GM19351 (cell line): ENCODE measurements around the gene PDZD2.

ENCODE experiments used
- ATAC-seq: cut with Tn5 transposase; IDR thresholded peaks from one replicate; pipeline ENCODE4 v1.9.1; 2021; ENCODE audit warnings: mild to moderate bottlenecking, moderate library complexity; ENCODE audit not compliant: unreplicated experiment

Gene PDZD2

DNA sequence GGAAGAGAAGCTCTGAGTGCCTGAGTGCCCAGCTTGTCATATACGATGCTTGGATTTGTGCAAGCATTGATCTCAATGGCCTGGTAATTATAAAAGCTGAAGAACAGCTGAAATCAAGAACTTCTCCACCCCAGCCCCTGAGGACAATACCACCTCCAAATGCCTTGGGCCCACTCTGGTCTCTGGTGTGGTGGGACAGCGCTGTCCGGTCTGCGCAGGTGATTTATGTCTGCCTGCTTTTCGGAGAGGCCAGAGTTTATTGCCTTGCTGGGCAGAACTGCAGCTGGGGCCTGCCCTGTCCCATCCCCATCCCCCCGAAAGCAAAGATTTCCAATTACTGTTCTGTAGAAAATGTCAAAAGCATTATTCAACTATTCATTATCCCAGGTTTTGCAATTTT, 1.1 kb upstream of the PDZD2 start:
- no peak for ATAC-seq

DNA sequence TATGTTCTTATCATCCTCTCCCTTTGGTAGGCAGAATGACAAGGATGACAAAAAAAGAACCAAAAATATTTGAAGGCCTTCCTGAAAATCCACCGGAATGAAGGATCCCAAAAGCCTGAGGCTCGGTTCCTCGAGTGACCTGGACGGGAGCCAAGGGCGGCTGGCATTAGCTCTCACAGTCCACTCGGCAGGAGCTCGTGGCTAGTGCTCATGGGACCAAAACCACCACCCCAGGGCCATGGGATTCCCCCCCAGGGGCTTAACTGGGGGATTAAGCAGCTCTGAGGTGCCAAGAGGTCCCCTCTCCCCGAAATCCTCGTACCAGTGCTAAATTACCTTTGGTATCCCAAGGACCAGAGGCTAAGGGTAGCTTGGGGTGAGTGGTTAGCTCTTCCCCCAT, 586 bp upstream of the PDZD2 start:
- ATAC-seq, result peak; percentile 4

GRCh38 chr5:31639481-31640411, 815 bp downstream of the PDZD2 start:
- no peak for ATAC-seq

DNA sequence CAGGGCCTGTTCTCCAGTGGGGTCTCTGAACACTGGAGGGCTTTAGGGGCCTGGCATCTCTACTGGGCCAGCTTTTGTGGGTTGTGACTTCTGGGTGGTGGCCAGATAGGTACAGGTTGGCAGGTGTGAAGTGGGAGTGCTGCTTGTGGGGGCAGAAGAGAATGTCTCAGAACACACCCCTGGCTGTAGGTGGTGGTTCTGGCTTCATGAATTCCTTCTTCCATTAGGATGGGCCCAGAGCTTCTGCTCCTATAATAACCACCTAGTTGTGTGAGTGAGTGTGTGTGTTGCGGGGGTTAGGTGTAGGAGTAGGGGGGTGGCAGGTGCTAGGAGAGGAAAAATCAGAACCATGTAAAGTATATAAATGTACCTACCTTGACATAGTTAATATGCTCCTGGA, 1.6 kb downstream of the PDZD2 start:
- no peak for ATAC-seq

- ATAC-seq, result no peak
These were observed 2.1 kb downstream of the PDZD2 start for GRCh38 chr5:31641059-31641458.

DNA sequence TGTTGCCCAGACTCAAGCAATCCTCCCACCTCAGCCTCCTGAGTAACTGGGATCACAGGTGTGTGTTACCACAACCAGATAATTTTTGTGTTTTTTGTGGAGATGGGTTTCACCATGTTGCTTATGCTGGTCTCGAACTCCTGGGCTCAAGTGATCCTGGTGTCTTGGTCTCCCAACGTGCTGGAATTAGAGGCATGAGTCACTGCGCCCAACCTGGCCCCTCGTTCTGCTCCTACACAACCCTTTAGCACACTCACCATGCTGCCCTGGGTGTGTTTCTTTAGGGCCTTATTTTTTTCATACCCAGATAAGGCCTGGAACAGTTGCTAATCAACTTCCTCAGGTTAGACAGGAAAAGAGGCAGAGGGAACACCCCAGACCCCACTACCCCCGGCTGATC, 2.6 kb downstream of the PDZD2 start:
- no peak for ATAC-seq

DNA sequence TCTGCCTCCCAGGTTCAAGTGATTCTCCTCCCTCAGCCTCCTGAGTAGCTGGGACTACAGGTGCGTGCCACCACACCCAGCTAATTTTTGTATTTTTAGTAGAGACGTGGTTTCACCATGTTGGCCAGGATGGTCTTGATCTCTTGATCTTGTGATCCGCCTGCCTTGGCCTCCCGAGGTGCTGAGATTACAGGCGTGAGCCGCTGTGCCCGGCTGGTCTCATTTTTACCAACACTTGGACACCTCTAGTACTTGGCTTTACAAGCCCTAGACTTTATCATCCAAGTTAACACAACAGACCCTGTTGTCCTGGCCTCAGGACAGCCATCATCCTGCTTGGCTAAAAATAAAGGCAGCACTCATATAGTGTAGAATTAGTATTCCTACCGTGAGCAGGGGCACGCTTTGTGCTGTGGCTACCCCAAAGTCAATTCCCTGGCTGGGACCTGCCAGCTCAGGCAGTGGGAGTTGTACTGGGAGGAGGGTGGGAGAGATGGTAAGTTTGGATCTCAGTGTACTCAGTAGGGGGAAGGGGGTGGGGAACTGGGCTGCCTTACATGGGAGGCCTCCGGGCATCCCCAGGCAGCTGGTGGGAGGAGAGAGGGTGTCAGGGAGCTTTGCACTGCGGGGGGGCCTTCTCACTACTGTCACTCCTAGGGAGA, 6.6 kb downstream of the PDZD2 start:
- no peak for ATAC-seq

GRCh38 chr5:31648326-31648725, 9.4 kb downstream of the PDZD2 start:
- no peak for ATAC-seq

DNA sequence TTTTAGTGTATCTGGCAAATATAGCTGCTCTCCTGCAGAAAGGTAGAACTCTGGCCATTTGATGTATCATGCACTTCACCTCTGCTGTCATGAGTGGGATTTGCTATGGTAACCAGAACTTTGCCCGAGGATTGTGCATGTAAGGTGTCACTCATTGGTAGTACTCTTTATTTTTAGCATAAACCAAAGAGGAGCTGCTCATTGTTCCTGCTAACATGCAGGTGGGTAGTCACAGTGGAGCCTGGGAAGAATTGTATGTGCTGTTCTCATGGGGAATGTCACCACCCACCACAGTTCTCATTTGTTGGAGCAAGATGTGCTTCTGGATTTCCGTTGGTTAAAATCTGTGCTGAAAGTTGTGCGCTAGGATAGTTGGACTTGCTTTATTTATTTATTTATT, 12.3 kb downstream of the PDZD2 start:
- no peak for ATAC-seq

DNA sequence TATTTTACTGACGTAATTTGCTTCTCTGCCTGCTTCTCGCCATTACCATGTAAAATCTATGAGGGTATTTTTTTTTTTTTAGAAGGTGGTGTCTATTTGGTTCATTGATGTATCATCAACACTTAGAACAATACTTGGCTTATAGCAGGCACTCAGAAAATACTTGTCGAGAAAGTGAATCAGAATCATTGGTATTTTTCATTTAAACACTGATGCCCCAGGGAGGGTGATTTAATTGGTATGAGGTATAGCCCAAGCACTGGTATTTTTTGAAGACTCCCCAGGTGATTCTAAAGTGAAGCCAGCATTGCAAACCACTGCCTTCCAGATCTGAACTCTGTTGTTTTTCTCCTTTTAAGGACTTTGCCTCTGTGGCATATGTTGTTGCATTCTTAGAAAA, 16.6 kb downstream of the PDZD2 start:
- ATAC-seq, result no peak

DNA sequence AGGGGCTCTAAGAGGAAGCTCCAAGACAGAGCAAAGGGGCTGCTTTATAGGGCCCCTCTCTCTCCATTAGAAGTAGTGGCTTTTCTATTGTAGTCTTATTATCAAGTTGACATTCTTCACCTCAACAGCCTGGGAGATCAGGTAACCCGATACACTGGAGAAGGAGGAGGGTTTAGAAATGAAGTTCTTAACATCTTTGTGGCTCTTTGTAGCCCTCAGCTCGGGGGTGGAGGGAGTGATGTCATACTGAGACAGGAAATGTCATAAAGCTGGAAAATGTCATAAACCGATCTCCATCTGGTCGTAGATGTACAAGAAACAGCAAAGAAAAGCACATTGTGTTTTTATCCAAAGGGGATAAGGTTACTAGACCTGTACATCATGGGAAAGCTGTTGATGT, 17.9 kb downstream of the PDZD2 start:
- no peak for ATAC-seq

DNA sequence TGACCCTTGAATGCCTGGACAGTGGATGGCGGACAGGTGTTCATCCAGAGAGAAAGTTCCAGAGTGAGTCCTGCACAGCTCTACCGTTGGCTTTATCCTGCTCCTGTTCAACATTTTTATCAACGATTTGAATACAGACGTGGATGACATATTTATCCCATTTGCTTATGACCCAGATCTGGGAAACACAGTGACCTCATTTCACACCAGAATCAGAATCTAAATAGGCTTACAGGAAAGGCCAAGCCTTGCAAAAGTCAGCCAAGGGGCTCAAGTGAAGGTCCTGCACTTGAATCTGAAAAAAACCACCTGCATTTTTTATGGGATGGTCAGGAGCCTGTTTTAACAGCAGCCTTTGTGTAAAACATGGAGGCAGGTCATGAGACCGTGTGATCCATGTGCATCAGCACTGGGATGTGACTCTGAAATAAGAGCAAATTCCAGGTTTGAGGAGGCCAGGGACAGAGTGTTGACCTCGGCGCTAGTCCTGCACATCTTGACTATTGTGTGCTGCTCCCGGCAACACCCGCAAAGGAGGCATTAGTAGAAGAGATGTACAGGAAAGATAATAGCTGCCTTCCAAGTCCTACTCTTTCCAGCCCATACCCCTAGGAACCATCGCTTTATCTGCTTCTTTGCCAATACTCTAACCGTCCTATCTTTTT, 18.5 kb downstream of the PDZD2 start:
- no peak for ATAC-seq

- ATAC-seq, result no peak
These were observed 22.3 kb downstream of the PDZD2 start for GRCh38 chr5:31661257-31661656.

GRCh38 chr5:31663519-31663918, 24.6 kb downstream of the PDZD2 start:
- no peak for ATAC-seq

- peak; percentile 91 for ATAC-seq
These were observed 25.6 kb downstream of the PDZD2 start for GRCh38 chr5:31664566-31664965.

DNA sequence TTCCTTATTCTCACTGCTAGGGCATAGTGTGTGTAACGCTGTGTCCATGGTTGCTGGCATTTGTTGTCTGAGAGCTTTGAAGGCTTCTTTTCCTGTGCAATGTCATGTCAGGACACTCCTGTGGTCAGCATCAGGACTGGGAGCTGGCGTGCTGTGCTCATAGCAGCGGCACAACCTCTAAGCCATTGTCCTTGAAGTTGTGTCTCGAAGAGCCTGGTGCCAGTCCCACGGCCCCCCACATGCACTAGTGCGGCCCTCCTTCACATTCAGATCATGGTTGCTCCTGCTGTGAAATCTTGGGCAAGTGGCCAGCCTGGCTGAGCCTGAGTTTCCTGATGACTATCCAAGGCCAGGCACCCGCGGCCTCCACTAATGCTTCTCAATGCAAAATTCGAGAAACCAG, 32.4 kb downstream of the PDZD2 start:
- no peak for ATAC-seq

DNA sequence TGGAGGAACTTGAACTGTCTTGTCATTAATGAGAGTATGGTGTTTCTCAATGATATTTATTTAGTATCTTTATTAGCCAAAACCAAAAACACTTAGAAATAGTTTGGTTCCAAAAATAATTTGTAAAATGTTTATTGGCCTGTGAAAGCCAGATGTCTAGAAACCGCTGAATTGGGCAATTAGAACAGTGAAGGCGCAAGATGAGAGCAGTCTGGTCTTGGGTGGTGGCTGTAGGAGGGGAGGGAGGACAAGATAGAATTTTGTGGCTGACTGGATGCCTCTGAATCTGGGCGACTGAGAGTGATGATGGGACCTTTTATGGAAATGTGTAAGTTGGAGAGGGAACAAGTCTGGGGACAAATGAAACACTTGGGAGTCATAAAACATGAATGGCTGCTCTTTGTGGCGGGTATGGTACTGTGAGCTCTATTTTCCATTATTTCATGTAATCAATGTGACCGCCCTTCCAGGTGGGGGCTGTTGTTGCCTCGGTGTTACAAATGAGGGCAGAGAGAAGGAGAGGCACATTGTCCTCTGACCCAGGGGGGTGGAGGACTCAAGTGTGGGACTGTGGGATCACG, 35.5 kb downstream of the PDZD2 start:
- no peak for ATAC-seq

GRCh38 chr5:31675472-31675871, 36.5 kb downstream of the PDZD2 start:
- no peak for ATAC-seq

DNA sequence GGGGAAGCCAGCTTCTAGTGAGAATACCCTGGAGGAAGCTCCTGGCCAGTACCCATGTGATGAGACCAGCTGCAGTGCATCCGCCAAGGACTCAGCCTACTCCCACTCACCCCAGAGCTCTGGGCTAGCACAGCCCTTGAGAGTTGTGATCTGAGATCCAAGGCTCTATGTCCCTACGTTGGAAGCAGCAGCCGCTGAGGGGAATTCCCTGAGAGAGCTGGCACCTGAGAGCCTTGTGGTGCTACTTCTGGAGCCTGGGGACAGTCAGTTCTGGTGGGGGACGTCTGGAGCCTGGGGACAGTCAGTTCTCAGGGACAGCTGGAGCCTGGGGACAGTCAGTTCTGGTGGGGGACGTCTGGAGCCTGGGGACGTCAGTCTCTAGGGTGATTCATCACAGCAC, 39.2 kb downstream of the PDZD2 start:
- no peak for ATAC-seq

GRCh38 chr5:31680528-31680927, 41.6 kb downstream of the PDZD2 start:
- ATAC-seq, result no peak

DNA sequence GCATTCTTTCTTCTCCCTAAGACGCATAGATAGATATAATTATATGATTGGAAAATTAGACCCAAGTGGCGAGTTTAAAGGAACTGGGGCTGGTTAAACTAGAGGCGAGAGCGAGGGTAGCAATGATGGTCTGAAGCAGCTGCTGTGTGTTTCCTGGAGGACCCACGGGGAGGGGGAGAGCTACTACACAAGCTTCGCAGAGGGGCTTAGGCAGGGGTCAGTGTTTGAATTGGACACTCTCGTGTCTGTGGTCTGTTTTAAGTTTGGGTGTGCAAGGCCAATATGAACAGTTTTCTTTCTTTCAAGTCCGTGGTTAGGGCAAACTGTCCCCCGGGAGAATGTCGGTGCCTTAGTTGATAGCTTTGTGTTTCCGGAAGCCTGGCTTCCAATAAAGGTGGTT, 43.1 kb downstream of the PDZD2 start:
- no peak for ATAC-seq
